SH-SY5Y (cell line): ENCODE data around the gene CARD9.

ENCODE experiments used
- GATA2 ChIP-seq: IDR thresholded peaks from 2 replicates; pipeline ENCODE4 v1.6.1; 2011; ENCODE audit warnings: mild to moderate bottlenecking, low read depth, low read length
- GATA3 ChIP-seq: IDR thresholded peaks from 2 replicates; pipeline ENCODE4 v1.6.1; 2011; ENCODE audit warnings: low read depth, mild to moderate bottlenecking, low read length, moderate library complexity

The CARD9 gene

GRCh38 chr9:136327304-136327974 is 46.0 kb downstream of the CARD9 start, which contains the start of gene GPSM1:
TSS of gene GPSM1 (plus strand) at chr9:136327539. CDS start at chr9:136327696, 157 bp downstream.
- TF ChIP-seq GATA3 (no peak), GATA2 (no peak)

GRCh38 chr9:136326761-136327303 is 46.6 kb downstream of the CARD9 start:
- no peak for TF ChIP-seq GATA2
- TF ChIP-seq GATA3, result no peak

- TF ChIP-seq GATA3 (no peak), GATA2 (no peak)
These were observed 47.3 kb downstream of the CARD9 start for GRCh38 chr9:136326061-136326760.

GRCh38 chr9:136325358-136325757 is 48.1 kb downstream of the CARD9 start:
- TF ChIP-seq GATA2 (no peak), GATA3 (no peak)

GRCh38 chr9:136324501-136325300 is 48.8 kb downstream of the CARD9 start:
- no peak for TF ChIP-seq GATA3
- TF ChIP-seq GATA2, result no peak

GRCh38 chr9:136323371-136323789 is 50.1 kb downstream of the CARD9 start:
- TF ChIP-seq GATA2 (no peak), GATA3 (no peak)

- no peak for TF ChIP-seq GATA3
- TF ChIP-seq GATA2, result no peak
These were observed 50.6 kb downstream of the CARD9 start for GRCh38 chr9:136322756-136323330.

GRCh38 chr9:136321561-136321960 is 51.9 kb downstream of the CARD9 start:
- TF ChIP-seq GATA2 (no peak), GATA3 (no peak)

GRCh38 chr9:136318776-136319241 is 54.7 kb downstream of the CARD9 start:
- TF ChIP-seq GATA2 (no peak), GATA3 (no peak)

- no peak for TF ChIP-seq GATA3
- TF ChIP-seq GATA2, result no peak
These were observed 55.2 kb downstream of the CARD9 start for GRCh38 chr9:136318111-136318775.

- TF ChIP-seq GATA2 (no peak), GATA3 (no peak)
These were observed 55.8 kb downstream of the CARD9 start for GRCh38 chr9:136317695-136318094.

- TF ChIP-seq GATA3 (no peak), GATA2 (no peak)
These were observed 56.4 kb downstream of the CARD9 start for GRCh38 chr9:136316896-136317676.

- TF ChIP-seq GATA3 (no peak), GATA2 (no peak)
These were observed 57.2 kb downstream of the CARD9 start for GRCh38 chr9:136316271-136316751.
